ENCODE measurements around the gene BACH2. TPM values are rescaled to one million over a fixed set of nuclear protein-coding genes. Genes with fewer than 3 reads are reported as not detected.

Gene BACH2
- total and polyA plus RNA-seq, 10 of the 15 experiments (the other 5 are each of a cell fraction or from before 2014, with no cell fraction given): 0.03 to 0.28 (median 0.04) TPM; not detected in 3

GRCh38 chr6:90315354-90315950, 18.8 kb upstream of the BACH2 start:
- no TSS peak for BruUV-seq (replicated peaks)
- DNase-seq (ENCODE audit: low read depth, low spot score): no peak
- H3K4me1 ChIP-seq (ENCODE audit: control insufficient read depth, insufficient read depth, low read length): no peaks in the 10 kb centered on the region
- SMC1A ChIA-PET (ENCODE audit: uncharacterized antibody, unreplicated experiment): interaction anchor here (0.8 kb wide), 1 partner anchor 164 kb away, joined by 3 read pairs; no protein-coding TSS in a partner anchor
- no peaks in the 10 kb centered on the region for H3K36me3 ChIP-seq (ENCODE audit: control insufficient read depth in 2 of 2, insufficient read depth in 2 of 2, low read length in 1 of 2)
- POLR2A ChIA-PET: no interaction called here
- H2AFZ ChIP-seq (ENCODE audit: control insufficient read depth, low read depth, low read length): no peak overlapping the region
- no peak for ATAC-seq
- TF ChIP-seq CBX3 (IDR thresholded peaks at IDR 0.05; ENCODE audit: borderline replicate concordance, low read depth) (no peak), REST (IDR thresholded peaks at IDR 0.05; ENCODE audit: low read depth, low read length) (no peak), RELA (IDR thresholded peaks at IDR 0.05; ENCODE audit: borderline replicate concordance, partially characterized antibody) (no peak), BRCA1 (IDR thresholded peaks at IDR 0.05; ENCODE audit: low read depth, low read length) (no peak), TCF3 (IDR thresholded peaks at IDR 0.05; ENCODE audit: borderline replicate concordance, insufficient read depth, low read depth, low read length) (no peak), FOXK2 (IDR thresholded peaks at IDR 0.05) (no peak), RFX5 (IDR thresholded peaks at IDR 0.05; ENCODE audit: low read depth, low read length) (no peak)
- intact Hi-C loops (cut with micrococcal nuclease; ENCODE audit: unreplicated experiment) (no loop called here), in situ Hi-C loops (cut with MboI) (no loop called here)
- 0% methylated on average over 4 of the region's 4 CpGs for WGBS (ENCODE audit: insufficient coverage, insufficient replicate concordance, low lambda C conversion rate, missing lambda C conversion rate)
- FAIRE-seq: no peak
- no peaks in the 10 kb centered on the region for H3K79me2 ChIP-seq (ENCODE audit: control insufficient read depth, insufficient read depth, low read length)
- no peak overlapping the region for H3K9ac ChIP-seq (ENCODE audit: control insufficient read depth, insufficient read depth, low read length)
- RAD21 ChIA-PET (ENCODE audit: unreplicated experiment): no interaction called here
- H3K9me3 ChIP-seq (replicated peaks; ENCODE audit: control insufficient read depth, insufficient read depth, low read length): no peaks in the 10 kb centered on the region
- H3K27ac ChIP-seq (ENCODE audit: control insufficient read depth, insufficient read depth): no peak overlapping the region
- CTCF ChIA-PET: interaction anchor here (0.7 kb wide), 1 partner anchor 25 kb away, joined by 3 read pairs; no protein-coding TSS in a partner anchor
- H3K4me2 ChIP-seq (ENCODE audit: control insufficient read depth, insufficient read depth): no peak overlapping the region
- H3K27me3 ChIP-seq (replicated peaks in 1 of 2; ENCODE audit: control insufficient read depth in 2 of 2, insufficient read depth in 2 of 2, low read length in 1 of 2): peaks cover 2 to 3% of the 10 kb centered on the region in 2 experiments
- no peaks in the 10 kb centered on the region for H4K20me1 ChIP-seq (ENCODE audit: control insufficient read depth, insufficient read depth)
- H3K4me3 ChIP-seq: no peak overlapping the region
